Urothelium cell line (cell line): ENCODE results near the gene C10orf53.
"Not testable (repeated sequence)": the region's sequence is repeated elsewhere in the genome, so short reads cannot be mapped to it uniquely, and the experiment has no call there.

ENCODE experiments used
- DNase-seq: peaks from one replicate; pipeline ENCODE4 v3.0.0; 2011; ENCODE audit warnings: low spot score, mixed read lengths
- FAIRE-seq: peaks from 2 replicates; lab custom pipeline; 2011; peaks lifted over from hg19 to GRCh38; lab: Jason Lieb, UNC

The C10orf53 gene

GRCh38 chr10:49686651-49687050, 7.2 kb downstream of the C10orf53 start:
- no peak for FAIRE-seq
- no peak for DNase-seq

- DNase-seq = no peak
- FAIRE-seq = no peak
Observed at GRCh38 chr10:49688261-49688846, 8.9 kb downstream of the C10orf53 start.

GRCh38 chr10:49688920-49689319, 9.5 kb downstream of the C10orf53 start:
- DNase-seq (no peak), FAIRE-seq (no peak)

GRCh38 chr10:49689882-49690510, 10.5 kb downstream of the C10orf53 start:
- no peak for FAIRE-seq
- DNase-seq = no peak

GRCh38 chr10:49690698-49691356, 11.4 kb downstream of the C10orf53 start:
- DNase-seq (no peak), FAIRE-seq (no peak)

- DNase-seq (no peak), FAIRE-seq (no peak)
Observed at GRCh38 chr10:49691588-49691987, 12.1 kb downstream of the C10orf53 start.

- no peak for FAIRE-seq
Observed at GRCh38 chr10:49694466-49694865, 15.0 kb downstream of the C10orf53 start.

GRCh38 chr10:49696311-49696710, 16.9 kb downstream of the C10orf53 start:
- DNase-seq (no peak), FAIRE-seq (no peak)

More at GRCh38 chr10:49694466-49694865, 15.0 kb downstream of the C10orf53 start:
- DNase-seq = no peak

GRCh38 chr10:49698679-49699078, 19.2 kb downstream of the C10orf53 start:
- DNase-seq = no peak
- FAIRE-seq = no peak

GRCh38 chr10:49700211-49700610, 20.8 kb downstream of the C10orf53 start:
- DNase-seq (no peak), FAIRE-seq (no peak)

- FAIRE-seq = no peak
- no peak for DNase-seq
Observed at GRCh38 chr10:49700997-49701396, 21.5 kb downstream of the C10orf53 start.

- FAIRE-seq (no peak), DNase-seq (no peak)
Observed at GRCh38 chr10:49707585-49707984, 28.1 kb downstream of the C10orf53 start.

- DNase-seq = no peak
- FAIRE-seq = no peak
Observed at GRCh38 chr10:49709934-49710333, 30.5 kb downstream of the C10orf53 start.

- DNase-seq (no peak), FAIRE-seq (no peak)
Observed at GRCh38 chr10:49710966-49711365, 31.5 kb downstream of the C10orf53 start.

GRCh38 chr10:49711481-49711880, 32.0 kb downstream of the C10orf53 start:
- no peak for FAIRE-seq
- DNase-seq = no peak

GRCh38 chr10:49713266-49713665, 33.8 kb downstream of the C10orf53 start:
- no peak for FAIRE-seq
- DNase-seq = no peak

- not testable (repeated sequence) for FAIRE-seq, DNase-seq
Observed at GRCh38 chr10:49715157-49715556, 35.7 kb downstream of the C10orf53 start.

- FAIRE-seq (no peak), DNase-seq (no peak)
Observed at GRCh38 chr10:49726593-49726992, 47.1 kb downstream of the C10orf53 start.

GRCh38 chr10:49733866-49734265, 54.4 kb downstream of the C10orf53 start:
- no peak for DNase-seq
- no peak for FAIRE-seq

- FAIRE-seq (no peak), DNase-seq (peak; percentile 56)
Observed at GRCh38 chr10:49734676-49735075, 55.2 kb downstream of the C10orf53 start.

GRCh38 chr10:49735161-49735560, 55.7 kb downstream of the C10orf53 start:
- FAIRE-seq (no peak), DNase-seq (no peak)

GRCh38 chr10:49735848-49736563, 56.6 kb downstream of the C10orf53 start:
- no peak for FAIRE-seq

More at GRCh38 chr10:49735848-49736563, 56.6 kb downstream of the C10orf53 start:
- no peak for DNase-seq
